ENCODE measurements around the gene CD163L1. TPM values are rescaled to one million over a fixed set of nuclear protein-coding genes. Genes with fewer than 3 reads are reported as not detected.
"Not testable (repeated sequence)": the region's sequence is repeated elsewhere in the genome, so short reads cannot be mapped to it uniquely, and the experiment has no call there.

CD163L1 gene
- total RNA-seq, result 3.2 and 10.2 TPM in 2 replicates

DNA sequence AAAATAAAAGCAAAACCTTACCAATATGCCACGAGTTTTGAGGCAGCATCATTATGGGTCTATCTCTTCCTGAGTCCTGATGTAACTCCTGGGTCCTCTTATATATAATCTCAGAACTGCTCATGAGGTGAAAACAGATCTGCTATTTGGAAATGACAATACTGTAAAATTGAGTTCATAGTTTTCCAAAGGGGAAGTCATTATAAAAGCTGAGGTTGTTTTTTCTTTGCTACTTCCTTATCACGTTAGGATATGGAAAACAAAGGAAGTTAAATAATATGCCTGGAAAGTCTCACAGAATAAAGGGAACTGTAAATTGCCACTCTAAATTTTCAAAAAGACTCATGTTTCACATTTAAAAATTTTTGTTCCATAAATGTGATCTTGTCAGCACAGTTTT is at the start of gene CD163L1:
CD163L1 (minus strand) TSS at position 78 of the 400 bp plus-strand sequence; CDS start at position 52, 26 bp downstream.
- peak in 1 of 2 donors; percentile 16 for DNase-seq (ENCODE audit: low read depth in 2 of 2)

- DNase-seq (ENCODE audit: low read depth in 2 of 2), result no peak
Measured at GRCh38 chr12:7493006-7493405, 49.1 kb upstream of the CD163L1 start.

DNA sequence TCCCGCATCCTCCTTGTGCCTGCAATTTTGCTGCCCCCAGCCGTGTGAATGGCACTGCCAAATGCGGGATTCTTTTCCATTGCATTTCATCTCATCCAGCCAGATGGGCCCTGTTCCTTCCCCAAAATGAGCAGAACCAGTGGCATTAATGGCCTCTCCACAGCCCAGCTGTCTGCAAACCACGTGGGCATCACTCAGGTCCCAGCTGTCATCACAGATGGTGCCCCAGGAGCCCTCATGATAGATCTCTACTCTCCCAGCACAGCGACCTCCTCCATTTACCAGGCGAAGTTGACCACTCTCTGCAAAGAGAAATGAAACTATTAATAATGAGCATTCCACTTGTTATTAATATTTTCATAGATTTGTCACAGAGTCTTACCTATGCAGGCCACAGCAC is 42.6 kb upstream of the CD163L1 start:
- no peak for DNase-seq (ENCODE audit: low read depth in 2 of 2)

DNA sequence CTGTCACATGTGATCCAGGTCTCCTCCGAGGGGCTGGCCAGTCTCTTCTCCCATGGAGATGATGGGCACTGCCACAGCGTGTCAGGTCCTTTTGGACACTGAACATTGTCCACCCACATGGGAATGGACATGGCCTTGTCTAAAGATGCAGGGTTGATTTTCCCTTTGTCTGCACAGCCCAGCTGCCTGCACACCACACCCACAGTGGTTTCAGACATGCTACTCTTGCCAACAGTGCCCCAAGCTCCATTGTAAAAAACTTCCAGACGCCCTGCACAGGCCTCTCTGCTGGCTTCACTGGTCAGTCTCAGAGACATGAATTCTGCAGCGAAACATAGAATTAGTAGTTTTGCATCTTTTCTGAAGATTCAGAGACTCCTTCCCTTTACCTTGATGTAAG is 41.1 kb upstream of the CD163L1 start:
- no peak for DNase-seq (ENCODE audit: low read depth in 2 of 2)

DNA sequence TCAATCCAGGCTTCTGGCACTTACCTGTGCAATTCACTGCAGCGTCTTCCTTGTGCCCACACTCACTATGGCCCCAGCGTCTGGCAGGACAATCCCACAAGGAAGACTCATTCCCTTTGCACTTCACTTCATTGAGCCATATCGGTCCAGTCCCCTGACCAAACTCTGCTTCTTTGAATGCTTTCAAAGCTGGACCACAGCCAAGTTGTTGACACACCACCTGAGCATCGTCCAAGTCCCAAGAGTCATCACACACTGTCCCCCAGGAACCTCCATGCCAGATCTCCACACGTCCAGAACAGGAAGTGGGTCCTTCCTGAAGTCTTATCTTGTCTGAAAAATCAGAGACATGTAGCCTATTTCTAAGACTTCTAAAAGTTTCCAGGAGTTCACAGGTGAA is 39.4 kb upstream of the CD163L1 start:
- DNase-seq (ENCODE audit: low read depth in 2 of 2), result no peak

DNA sequence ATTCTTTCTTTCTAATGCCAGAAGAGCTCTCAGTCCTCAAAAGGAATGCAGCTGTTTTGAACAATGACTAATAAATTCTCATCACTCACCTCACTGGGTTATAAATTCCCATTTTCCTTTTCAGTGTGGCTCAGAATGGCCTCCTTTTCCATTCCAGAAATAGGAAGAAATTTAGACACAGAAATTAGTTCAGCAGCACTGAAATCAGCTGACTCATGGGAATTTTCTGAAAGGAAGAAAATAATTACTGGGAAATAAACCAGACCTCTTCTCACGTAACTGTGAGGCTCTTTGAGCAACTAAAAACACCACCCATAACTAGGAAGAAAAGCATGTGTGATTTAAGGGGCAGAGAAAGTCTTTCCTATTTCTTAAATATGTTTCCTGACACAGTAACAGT is 35.8 kb upstream of the CD163L1 start:
- no peak for DNase-seq (ENCODE audit: low read depth in 2 of 2)

- DNase-seq (ENCODE audit: low read depth in 2 of 2), result no peak
Measured at GRCh38 chr12:7472060-7472459, 28.1 kb upstream of the CD163L1 start.

GRCh38 chr12:7460375-7461259 is 16.7 kb upstream of the CD163L1 start:
- DNase-seq (ENCODE audit: low read depth in 2 of 2), result peak; percentile 72 to 78

DNA sequence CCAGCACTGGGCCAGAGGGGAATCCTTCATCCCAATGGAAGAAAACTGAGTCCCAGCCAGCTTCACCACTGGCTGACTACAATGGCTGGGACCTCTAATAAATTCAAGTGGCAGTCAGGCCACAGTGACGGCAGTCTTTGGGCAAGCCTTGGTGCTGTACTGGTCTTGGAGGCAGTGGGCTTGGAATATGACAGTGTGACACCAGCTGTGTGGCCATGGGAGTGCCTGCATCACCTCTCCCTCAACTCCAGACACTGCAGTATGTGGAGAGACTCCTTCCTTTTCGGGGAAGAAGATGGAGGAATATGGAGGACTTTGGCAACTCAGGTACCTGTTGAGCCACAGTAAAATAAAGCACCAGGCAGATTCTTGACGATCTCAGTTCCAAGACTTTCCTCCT is 16.0 kb upstream of the CD163L1 start:
- DNase-seq (ENCODE audit: low read depth in 2 of 2), result no peak

- no peak for DNase-seq (ENCODE audit: low read depth in 2 of 2)
Measured at GRCh38 chr12:7451756-7452155, 7.8 kb upstream of the CD163L1 start.

- DNase-seq (ENCODE audit: low read depth in 2 of 2), result no peak
Measured at GRCh38 chr12:7450667-7451066, 6.7 kb upstream of the CD163L1 start.

DNA sequence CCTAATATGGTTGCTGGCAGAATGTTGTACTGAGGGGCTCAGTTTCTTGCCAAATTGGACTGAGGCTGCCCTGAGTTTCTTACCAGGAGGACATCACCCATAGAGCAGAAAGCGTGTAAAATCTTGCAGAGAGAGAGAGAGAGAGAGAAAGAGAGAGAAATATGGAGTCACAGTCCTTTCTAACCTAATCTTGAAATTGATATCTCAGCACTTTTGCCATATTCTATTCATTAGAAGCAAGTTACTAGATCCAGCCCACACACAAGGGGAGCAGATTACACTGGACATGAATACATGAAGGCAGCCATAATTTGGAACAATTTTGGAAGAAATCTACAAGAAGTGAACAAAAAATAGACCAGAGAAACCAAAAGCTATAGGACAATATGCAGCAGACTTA is 4.1 kb upstream of the CD163L1 start:
- no peak for DNase-seq (ENCODE audit: low read depth in 2 of 2)

- no peak for DNase-seq (ENCODE audit: low read depth in 2 of 2)
Measured at GRCh38 chr12:7444537-7444936, 584 bp upstream of the CD163L1 start.

GRCh38 chr12:7441216-7441615 is 2.7 kb downstream of the CD163L1 start:
- DNase-seq (ENCODE audit: low read depth in 2 of 2), result no peak

GRCh38 chr12:7439579-7440505 is 4.1 kb downstream of the CD163L1 start:
- DNase-seq (ENCODE audit: low read depth in 2 of 2), result peak; percentile 57 to 81

- not testable (repeated sequence) for DNase-seq (ENCODE audit: low read depth in 2 of 2)
Measured at GRCh38 chr12:7438291-7438995, 5.5 kb downstream of the CD163L1 start.

DNA sequence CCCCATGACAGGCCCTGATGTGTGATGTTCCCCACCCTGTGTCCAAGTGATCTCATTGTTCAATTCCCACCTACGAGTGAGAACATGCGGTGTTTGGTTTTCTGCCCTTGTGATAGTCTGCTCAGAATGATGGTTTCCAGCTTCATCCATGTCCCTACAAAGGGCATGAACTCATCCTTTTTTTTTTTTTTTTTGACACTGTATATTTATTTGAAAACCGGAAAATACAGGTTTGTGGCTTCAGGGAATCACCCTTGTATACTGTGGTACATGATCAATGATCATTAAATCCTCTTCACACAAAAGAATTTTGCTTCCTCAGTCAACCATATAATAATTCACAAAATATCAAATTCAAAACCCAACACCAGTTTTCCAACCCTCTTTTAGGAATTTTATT is 6.5 kb downstream of the CD163L1 start:
- not testable (repeated sequence) for DNase-seq (ENCODE audit: low read depth in 2 of 2)

- DNase-seq (ENCODE audit: low read depth in 2 of 2), result no peak
Measured at GRCh38 chr12:7434670-7435069, 9.3 kb downstream of the CD163L1 start.

DNA sequence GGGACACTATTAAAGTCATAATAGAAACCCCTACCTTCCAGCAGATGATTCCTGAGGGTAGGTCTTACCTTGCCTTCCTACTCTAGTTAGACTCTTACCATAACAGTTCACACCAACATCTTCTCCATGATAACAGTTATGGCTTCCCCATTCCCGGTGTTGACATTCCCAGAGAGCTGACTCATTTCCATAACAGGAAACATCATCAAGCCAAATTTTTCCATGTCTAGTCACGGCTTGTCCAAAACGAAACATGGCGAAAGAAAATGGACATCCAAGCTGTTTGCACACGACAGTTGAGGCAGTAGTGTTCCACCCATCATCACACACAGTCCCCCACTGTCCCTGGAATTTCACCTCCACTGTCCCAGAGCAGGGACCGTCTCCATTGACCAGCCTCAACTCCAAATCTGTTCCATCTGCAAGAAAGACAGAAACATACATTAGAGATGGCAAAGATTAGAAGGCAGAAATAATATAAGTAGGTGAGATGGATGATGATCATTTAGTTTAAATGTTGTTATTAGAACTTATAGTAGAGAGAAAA is 10.6 kb downstream of the CD163L1 start:
- DNase-seq (ENCODE audit: low read depth in 2 of 2), result peak; percentile 93

DNA sequence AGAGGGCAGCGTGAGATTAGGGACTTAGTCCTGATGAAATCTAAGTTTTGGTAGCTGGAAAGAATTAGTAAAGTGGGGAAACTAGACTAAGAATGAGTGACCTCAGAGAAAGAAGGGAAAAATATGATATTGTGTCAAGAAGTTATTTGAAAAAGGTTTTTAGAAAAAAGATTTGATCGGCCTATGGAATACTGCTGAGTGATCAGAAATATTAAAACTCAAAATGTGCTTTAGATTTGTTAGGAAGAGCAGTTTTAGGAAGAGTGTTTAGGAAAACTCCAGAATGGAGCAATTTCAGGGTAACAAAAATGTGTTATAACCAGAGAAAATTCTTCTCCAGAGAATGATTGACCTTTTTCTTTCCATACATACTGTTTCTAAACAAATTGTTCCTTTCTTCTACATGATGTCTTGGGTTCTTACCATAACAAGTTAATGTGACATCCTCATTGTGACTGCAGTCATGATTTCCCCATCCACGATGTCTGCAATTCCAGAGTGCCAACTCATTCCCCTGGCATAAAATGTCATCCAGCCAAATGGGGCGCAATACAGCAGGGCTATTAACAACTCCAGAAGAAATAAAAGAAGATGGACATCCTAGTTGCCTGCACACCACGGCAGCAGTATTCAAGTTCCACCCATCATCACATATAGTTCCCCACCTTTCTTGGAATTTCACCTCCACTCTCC is 11.8 kb downstream of the CD163L1 start:
- no peak for DNase-seq (ENCODE audit: low read depth in 2 of 2)

DNA sequence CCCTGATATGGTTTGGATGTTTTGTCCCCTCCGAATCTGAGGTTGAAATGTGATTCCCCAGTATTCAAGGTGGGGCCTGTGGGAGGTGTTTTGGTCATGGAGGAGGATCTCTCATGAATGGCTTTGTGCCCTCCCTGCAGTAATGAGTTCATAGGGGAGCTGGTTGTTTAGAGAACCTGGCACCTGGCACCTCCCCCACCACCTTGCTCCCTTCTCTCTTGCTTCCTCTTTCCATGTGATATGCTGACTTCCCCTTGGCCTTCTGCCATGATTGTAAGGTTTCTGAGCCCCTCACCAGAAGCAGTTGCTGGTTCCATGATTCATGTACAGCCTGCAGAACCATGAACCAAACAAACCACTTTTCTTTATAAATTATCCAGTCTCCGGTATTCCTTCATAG is 32.6 kb downstream of the CD163L1 start:
- peak in 1 of 2 donors; percentile 8 for DNase-seq (ENCODE audit: low read depth in 2 of 2)
